ENCODE data around the gene ABCB8. TPM values are rescaled to one million over a fixed set of nuclear protein-coding genes. Genes with fewer than 3 reads are reported as not detected.

ABCB8 gene
- total and polyA plus RNA-seq, 2 of the 4 experiments (the other 2 are of a cell fraction) = 16.3 to 26.8 TPM

- no peak overlapping the region for H2BK20ac ChIP-seq (ENCODE audit: low read depth, low read length)
- TF ChIP-seq MXI1 (IDR thresholded peaks at IDR 0.05; ENCODE audit: borderline replicate concordance, low read depth, low read length) (no peak), BHLHE40 (IDR thresholded peaks at IDR 0.05; ENCODE audit: low read depth, low read length) (no peak), RAD21 (IDR thresholded peaks at IDR 0.05; ENCODE audit: low read length) (no peak), CEBPB (IDR thresholded peaks at IDR 0.05; ENCODE audit: low read depth, low read length) (no peak)
- TF ChIP-seq, protein P1, sequence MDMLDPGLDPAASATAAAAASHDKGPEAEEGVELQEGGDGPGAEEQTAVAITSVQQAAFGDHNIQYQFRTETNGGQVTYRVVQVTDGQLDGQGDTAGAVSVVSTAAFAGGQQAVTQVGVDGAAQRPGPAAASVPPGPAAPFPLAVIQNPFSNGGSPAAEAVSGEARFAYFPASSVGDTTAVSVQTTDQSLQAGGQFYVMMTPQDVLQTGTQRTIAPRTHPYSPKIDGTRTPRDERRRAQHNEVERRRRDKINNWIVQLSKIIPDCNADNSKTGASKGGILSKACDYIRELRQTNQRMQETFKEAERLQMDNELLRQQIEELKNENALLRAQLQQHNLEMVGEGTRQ (IDR thresholded peaks at IDR 0.05; ENCODE audit: low read depth, low read length) = no peak
- no peak overlapping the region for H2AK5ac ChIP-seq (ENCODE audit: low read depth, low read length)
- no peak overlapping the region for H3K14ac ChIP-seq (replicated peaks; ENCODE audit: low read depth, low read length)
- intact Hi-C loops (cut with micrococcal nuclease) = no loop called here
- no peak overlapping the region for H3K4ac ChIP-seq (ENCODE audit: low read depth, low read length)
- no peak overlapping the region for H3K4me3 ChIP-seq (ENCODE audit: insufficient read depth, low read depth, low read length)
- no peak overlapping the region for H3K18ac ChIP-seq (ENCODE audit: low read depth, low read length)
- no peak for ATAC-seq (ENCODE audit: low read depth)
- ChIA-PET POLR2A (ENCODE audit: unreplicated experiment) (no interaction called here), CTCF (no interaction called here)
- no peak overlapping the region for H3K23ac ChIP-seq (ENCODE audit: low read depth, low read length)
- no peak overlapping the region for H4K91ac ChIP-seq (ENCODE audit: insufficient read depth, low read depth, low read length)
- dilution Hi-C loops (cut with HindIII; ENCODE audit: low sequenced_read_pairs, unreplicated experiment) = no loop called here
- H2BK120ac ChIP-seq (ENCODE audit: low read depth, low read length) = no peak overlapping the region
- H2AFZ ChIP-seq (replicated peaks; ENCODE audit: low read length, poor library complexity) = no peak overlapping the region
- H3K79me1 ChIP-seq (ENCODE audit: low read depth in 1 of 2, low read length in 2 of 2) = peaks cover 24 to 57% of the 10 kb centered on the region in 2 experiments
- DNase-seq = no peak
- H3K36me3 ChIP-seq (ENCODE audit: control insufficient read depth, insufficient read depth, low read length) = peaks cover 56% of the 10 kb centered on the region
- H3K4me2 ChIP-seq (ENCODE audit: low read depth, low read length) = no peak overlapping the region
- H3K9me3 ChIP-seq (ENCODE audit: control insufficient read depth, insufficient read depth, low read length) = no peaks in the 10 kb centered on the region
- no peak overlapping the region for H4K8ac ChIP-seq (ENCODE audit: low read depth in 2 of 2, low read length in 2 of 2)
- no peak overlapping the region for H2AK9ac ChIP-seq (replicated peaks; ENCODE audit: low read depth, low read length, poor library complexity)
- H3K4me1 ChIP-seq (ENCODE audit: control insufficient read depth, insufficient read depth, low read length) = peaks cover 32% of the 10 kb centered on the region
- H3K56ac ChIP-seq (ENCODE audit: extremely low read depth, insufficient read depth, low read length) = no peak overlapping the region
- WGBS, 2 experiments (ENCODE audit: extremely low coverage in 2 of 2, insufficient read length in 1 of 2) = 88% methylated on average over 11 of the region's 14 CpGs; no CpG with 5 or more reads in 1 of the 2 experiments
- in situ Hi-C loops (cut with MboI; ENCODE audit: low sequenced_read_pairs) = no loop called here
- no peak overlapping the region for H2BK15ac ChIP-seq (ENCODE audit: low read depth, low read length)
- peaks cover 32% of the 10 kb centered on the region for H4K20me1 ChIP-seq (ENCODE audit: insufficient read depth, low read length)
- H3K9me1 ChIP-seq (ENCODE audit: insufficient read depth, low read length) = peaks cover 8% of the 10 kb centered on the region; the same call in 1 of the 2 replicates
- H3K27me3 ChIP-seq (ENCODE audit: control insufficient read depth, insufficient read depth, low read length) = no peaks in the 10 kb centered on the region
- H2BK5ac ChIP-seq (ENCODE audit: low read depth, low read length, poor library complexity, severe bottlenecking) = no peak overlapping the region
- no TSS peak for BruUV-seq (replicated peaks)
- no peak overlapping the region for H3K27ac ChIP-seq (ENCODE audit: insufficient read depth, low read length)
- no peak overlapping the region for H3K9ac ChIP-seq (ENCODE audit: low read depth, low read length)
- no peak overlapping the region for H4K5ac ChIP-seq (ENCODE audit: low read depth, low read length)
These were observed 37.3 kb downstream of the ABCB8 start for GRCh38 chr7:151065516-151065915.
